Neuronal stem cell (in vitro differentiated cells): ENCODE measurements around the gene ENTR1.

Source experiments
- DNase-seq: peaks from one replicate; pipeline ENCODE4 v3.0.0-alpha.2; 2013; ENCODE audit warnings: low spot score
- H2AFZ ChIP-seq: one replicate; pipeline ENCODE4 v1.6.1; 2013; ENCODE audit warnings: mild to moderate bottlenecking, low read length, inconsistent platforms
- H2AK5ac ChIP-seq: 2 replicates; pipeline ENCODE4 v1.6.1; 2013; ENCODE audit warnings: low read depth, mild to moderate bottlenecking, inconsistent platforms, low read length, moderate library complexity, mixed read lengths
- H2BK120ac ChIP-seq: 2 replicates; pipeline ENCODE4 v1.6.1; 2013; ENCODE audit warnings: low read depth, mild to moderate bottlenecking, inconsistent platforms, low read length, moderate library complexity, mixed read lengths
- H2BK12ac ChIP-seq: one replicate; pipeline ENCODE4 v1.6.1; 2013; ENCODE audit warnings: low read length, inconsistent platforms
- H2BK15ac ChIP-seq: 2 replicates; pipeline ENCODE4 v1.6.1; 2013; ENCODE audit warnings: mild to moderate bottlenecking, low read length, inconsistent platforms, mixed read lengths
- H2BK5ac ChIP-seq: one replicate; pipeline ENCODE4 v1.6.1; 2013; ENCODE audit warnings: inconsistent platforms, mild to moderate bottlenecking, low read length, moderate library complexity
- H3K14ac ChIP-seq: one replicate; pipeline ENCODE4 v1.6.1; 2013; ENCODE audit warnings: low read length, inconsistent platforms
- H3K18ac ChIP-seq: 2 replicates; pipeline ENCODE4 v1.6.1; 2013; ENCODE audit warnings: low read length, inconsistent platforms
- H3K23ac ChIP-seq: 2 replicates; pipeline ENCODE4 v1.6.1; 2013; ENCODE audit warnings: low read depth, mild to moderate bottlenecking, mixed read lengths, low read length, inconsistent platforms; ENCODE audit not compliant: poor library complexity
- H3K27ac ChIP-seq: replicated peaks from 3 replicates; pipeline ENCODE4 v1.5.1; 2013; ENCODE audit warnings: low read length, inconsistent platforms
- H3K27me3 ChIP-seq, 3 experiments: 2 replicates each; pipeline ENCODE4 v1.6.1; 2013; ENCODE audit warnings: low read length in 3 of 3, mild to moderate bottlenecking in 2 of 3, inconsistent platforms in 1 of 3, low read depth in 1 of 3, mixed read lengths in 1 of 3, moderate library complexity in 1 of 3; ENCODE audit not compliant: control insufficient read depth in 3 of 3, insufficient read depth in 3 of 3
- H3K36me3 ChIP-seq, 2 donors: replicated peaks in 1 of 2; 2 replicates each; pipeline ENCODE4 v1.6.1; 2013; ENCODE audit warnings: low read length in 2 of 2; ENCODE audit not compliant: control insufficient read depth in 2 of 2, insufficient read depth in 2 of 2
- H3K4ac ChIP-seq: 2 replicates; pipeline ENCODE4 v1.6.1; 2013; ENCODE audit warnings: inconsistent platforms, mild to moderate bottlenecking, low read length, moderate library complexity
- H3K4me1 ChIP-seq, 2 donors: 1 replicate in 1 of 2; 2 replicates in 1 of 2; pipeline ENCODE4 v1.6.1; 2013; ENCODE audit warnings: low read length in 2 of 2, low read depth in 1 of 2; ENCODE audit not compliant: control insufficient read depth in 2 of 2, insufficient read depth in 1 of 2
- H3K4me2 ChIP-seq: one replicate; pipeline ENCODE4 v1.6.1; 2013; ENCODE audit warnings: mild to moderate bottlenecking, low read length, inconsistent platforms; ENCODE audit not compliant: insufficient read depth, poor library complexity, severe bottlenecking
- H3K4me3 ChIP-seq, 2 donors: 2 replicates each; pipeline ENCODE4 v1.5.1; 2013; ENCODE audit warnings: low read length in 2 of 2, mild to moderate bottlenecking in 2 of 2, inconsistent platforms in 1 of 2, moderate library complexity in 1 of 2
- H3K79me1 ChIP-seq: one replicate; pipeline ENCODE4 v1.6.1; 2013; ENCODE audit warnings: low read depth, mild to moderate bottlenecking, inconsistent platforms, low read length, moderate library complexity
- H3K9ac ChIP-seq: one replicate; pipeline ENCODE4 v1.6.1; 2013; ENCODE audit warnings: mild to moderate bottlenecking, low read depth, low read length, inconsistent platforms; ENCODE audit not compliant: poor library complexity
- H3K9me3 ChIP-seq, 2 donors: replicated peaks in 1 of 2; 2 replicates each; pipeline versions ENCODE3 to v1.6.1; 2013; ENCODE audit warnings: low read length in 2 of 2, mild to moderate bottlenecking in 2 of 2, inconsistent platforms in 1 of 2, low read depth in 1 of 2, mixed read lengths in 1 of 2, moderate library complexity in 1 of 2; ENCODE audit not compliant: control insufficient read depth in 2 of 2, insufficient read depth in 1 of 2
- H4K8ac ChIP-seq: one replicate; pipeline ENCODE4 v1.6.1; 2013; ENCODE audit warnings: low read depth, mild to moderate bottlenecking, inconsistent platforms, low read length, moderate library complexity
- H4K91ac ChIP-seq: one replicate; pipeline ENCODE4 v1.6.1; 2013; ENCODE audit warnings: low read length, low read depth, mild to moderate bottlenecking, inconsistent platforms; ENCODE audit not compliant: poor library complexity
- WGBS, 2 donors: extraction: QIAGEN DNeasy Blood & Tissue Kit; methylation state at CpG; one replicate each; pipeline ENCODE4 v1.1.7; 2013; ENCODE audit warnings: missing lambda C conversion rate in 2 of 2, mixed read lengths in 1 of 2; ENCODE audit not compliant: insufficient read length in 2 of 2, insufficient replicate concordance in 1 of 2; ENCODE audit errors: extremely low coverage in 2 of 2; 5-methylcytosine and 5-hydroxymethylcytosine counted together

ENTR1 gene

GRCh38 chr9:136441681-136442245 lies 31.3 kb upstream of the ENTR1 start:
- Histone ChIP-seq H3K18ac (no peak overlapping the region), H3K4ac (no peak overlapping the region)
- WGBS, 2 donors = no CpG with 5 or more reads among the region's 17 CpGs

GRCh38 chr9:136441191-136441680 lies 30.8 kb upstream of the ENTR1 start:
- Histone ChIP-seq H2BK5ac (no peak overlapping the region), H3K14ac (no peak overlapping the region), H2AFZ (no peak overlapping the region), H4K91ac (no peak overlapping the region), H3K4me3 (no peak overlapping the region), H3K23ac (no peak overlapping the region), H3K79me1 (peaks cover 18% of the 10 kb centered on the region), H3K36me3 (peaks cover 41 to 82% of the 10 kb centered on the region in 2 donors), H3K4me1 (peaks cover 8 to 17% of the 10 kb centered on the region in 2 donors), H3K4me2 (no peak overlapping the region), H4K8ac (no peak overlapping the region), H3K4ac (no peak overlapping the region), H2BK12ac (no peak overlapping the region), H2BK15ac (no peak overlapping the region), H3K18ac (no peak overlapping the region), H2BK120ac (no peak overlapping the region), H2AK5ac (no peak overlapping the region), H3K27me3 (no peaks in the 10 kb centered on the region), H3K27ac (no peak overlapping the region), H3K9me3 (no peaks in the 10 kb centered on the region), H3K9ac (no peak overlapping the region)
- DNase-seq = no peak
- no CpG with 5 or more reads among the region's 15 CpGs for WGBS, 2 donors

More at GRCh38 chr9:136441681-136442245, 31.3 kb upstream of the ENTR1 start:
- Histone ChIP-seq H2AK5ac (no peak overlapping the region), H2BK12ac (no peak overlapping the region), H3K79me1 (peaks cover 17% of the 10 kb centered on the region), H2BK15ac (no peak overlapping the region), H3K23ac (no peak overlapping the region), H4K91ac (no peak overlapping the region), H3K36me3 (peaks cover 44 to 82% of the 10 kb centered on the region in 2 donors), H3K4me2 (no peak overlapping the region), H3K14ac (no peak overlapping the region), H3K4me3 (no peak overlapping the region), H3K4me1 (peaks cover 8 to 17% of the 10 kb centered on the region in 2 donors), H2BK120ac (no peak overlapping the region), H2BK5ac (no peak overlapping the region), H2AFZ (no peak overlapping the region), H3K9ac (no peak overlapping the region), H3K9me3 (no peaks in the 10 kb centered on the region), H3K27ac (no peak overlapping the region), H4K8ac (no peak overlapping the region), H3K27me3 (no peaks in the 10 kb centered on the region)
- no peak for DNase-seq

GRCh38 chr9:136439481-136440408 lies 29.3 kb upstream of the ENTR1 start, which contains the start of gene INPP5E:
TSS of gene INPP5E (minus strand) at chr9:136439845. CDS start at chr9:136439419, 426 bp downstream.
- Histone ChIP-seq H3K36me3 (peaks cover 34 to 80% of the 10 kb centered on the region in 2 donors), H3K4me2 (peak within 1 kb of the TSS; percentile 95), H3K27me3 (no peaks in the 10 kb centered on the region), H3K79me1 (peaks cover 18% of the 10 kb centered on the region), H3K9me3 (no peaks in the 10 kb centered on the region), H2AK5ac (peak within 1 kb of the TSS; percentile 47), H2BK5ac (peak within 1 kb of the TSS; percentile 90), H3K14ac (peak within 1 kb of the TSS; percentile 89), H4K91ac (no peak within 1 kb of the TSS), H3K18ac (peak within 1 kb of the TSS; percentile 96), H3K23ac (peak within 1 kb of the TSS; percentile 96), H3K4me1 (peaks cover 8 to 17% of the 10 kb centered on the region in 2 donors), H2BK120ac (no peak within 1 kb of the TSS), H2BK12ac (no peak within 1 kb of the TSS), H3K4ac (no peak within 1 kb of the TSS), H3K4me3 (peak within 1 kb of the TSS; percentile 87 to 96), H2AFZ (peak within 1 kb of the TSS; percentile 97), H3K9ac (peak within 1 kb of the TSS; percentile 92), H2BK15ac (no peak within 1 kb of the TSS), H4K8ac (no peak within 1 kb of the TSS), H3K27ac (no peak within 1 kb of the TSS)
- no CpG with 5 or more reads among the region's 90 CpGs for WGBS, 2 donors
- peak; percentile 81 for DNase-seq
